H1 (cell line): Measurements from ENCODE around the gene ITPKA. TPM values are rescaled to one million over a fixed set of nuclear protein-coding genes. Genes with fewer than 3 reads are reported as not detected.

ENCODE experiments used
- E2F6 ChIP-seq: IDR thresholded peaks from 2 replicates; pipeline ENCODE4 v1.6.1; 2012; ENCODE audit warnings: inconsistent platforms
- NRF1 ChIP-seq: IDR thresholded peaks from 2 replicates; pipeline ENCODE4 v1.6.1; 2011; ENCODE audit warnings: mild to moderate bottlenecking, low read depth, low read length, improper control_type of control experiment
- POLR2A ChIP-seq, 2 experiments: IDR thresholded peaks; 1 replicate in 1 of 2; 2 replicates in 1 of 2; pipeline ENCODE4 v1.6.1; 2011; ENCODE audit warnings: low read depth in 2 of 2, low read length in 2 of 2, mild to moderate bottlenecking in 2 of 2; ENCODE audit errors: control extremely low read depth in 1 of 2
- SP1 ChIP-seq: IDR thresholded peaks from 2 replicates; pipeline ENCODE4 v1.6.1; 2011; ENCODE audit warnings: low read depth, low read length
- TAF7 ChIP-seq: optimal IDR thresholded peaks from 2 replicates; pipeline ENCODE3; 2011; ENCODE audit warnings: low read depth, mild to moderate bottlenecking, inconsistent platforms, low read length, moderate library complexity, borderline replicate concordance
- polyA plus RNA-seq, 7 experiments: library from polyadenylated mRNA; depleted of rRNA in 3 of 7; stranded (reverse) in 5 of 7; unstranded in 2 of 7; fragments of >200 nt in 5 of 7; fragments of 200-250 nt in 2 of 7; gene quantifications; 1 replicate in 5 of 7; 2 replicates in 1 of 7; 4 replicates in 1 of 7; pipeline versions ENCODE4 v1.2.1 to v1.2.3, GENCODE V29; 2011 to 2013; ENCODE audit warnings: missing spikeins in 2 of 7, mixed read lengths in 2 of 7
- total RNA-seq: library from RNA; stranded (reverse); fragmentation: NEBNext Ultra II Directional; extraction: Animal tissue kit (Norgen Biotek cat#: 25700); gene quantifications from 2 replicates; pipeline ENCODE4 v1.2.1, GENCODE V29; 2021
- TF ChIP-seq, protein P1 (sequence below): IDR thresholded peaks from 2 replicates; pipeline ENCODE4 v1.6.1; 2011; ENCODE audit warnings: low read length, improper control_type of control experiment

ITPKA gene
- total and polyA plus RNA-seq, 2 of the 8 experiments (the other 6 are each of a cell fraction or from before 2014, with no cell fraction given), result 0.39 to 0.99 TPM

DNA sequence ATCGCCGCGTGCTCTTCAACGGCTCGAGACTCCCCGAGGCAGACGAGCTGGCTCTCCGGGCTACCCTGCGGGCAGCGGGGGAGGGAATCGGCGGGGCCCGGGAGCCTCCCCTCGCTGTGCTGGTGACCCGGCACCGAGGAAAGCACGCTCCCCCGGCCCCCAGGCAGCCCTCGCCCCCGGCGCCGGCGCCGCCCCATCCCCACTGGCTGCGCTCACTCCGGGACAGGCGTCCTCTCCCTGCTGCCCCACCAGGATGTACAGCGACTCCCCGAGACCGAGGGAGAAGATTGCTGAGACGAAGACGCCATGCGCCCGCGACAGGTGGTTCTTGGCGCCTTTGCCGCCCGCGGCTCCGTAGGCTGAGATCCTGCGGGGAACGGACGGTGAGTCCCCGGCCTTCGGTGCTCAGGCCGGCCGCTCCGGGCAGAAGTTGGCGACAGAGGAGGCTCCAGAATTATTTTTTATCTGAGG is 18.3 kb downstream of the ITPKA start (continued):
- TF ChIP-seq, protein P1, sequence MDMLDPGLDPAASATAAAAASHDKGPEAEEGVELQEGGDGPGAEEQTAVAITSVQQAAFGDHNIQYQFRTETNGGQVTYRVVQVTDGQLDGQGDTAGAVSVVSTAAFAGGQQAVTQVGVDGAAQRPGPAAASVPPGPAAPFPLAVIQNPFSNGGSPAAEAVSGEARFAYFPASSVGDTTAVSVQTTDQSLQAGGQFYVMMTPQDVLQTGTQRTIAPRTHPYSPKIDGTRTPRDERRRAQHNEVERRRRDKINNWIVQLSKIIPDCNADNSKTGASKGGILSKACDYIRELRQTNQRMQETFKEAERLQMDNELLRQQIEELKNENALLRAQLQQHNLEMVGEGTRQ, result no peak
- TF ChIP-seq POLR2A (IDR thresholded peaks at IDR 0.05; ENCODE audit: control extremely low read depth in 1 of 2, low read depth in 2 of 2, low read length in 2 of 2) (no peak), NRF1 (no peak), E2F6 (peak; percentile 80), TAF7 (no peak), SP1 (no peak)
